Endothelial cell of umbilical vein (primary cell): ENCODE measurements around the gene STK10. TPM values are rescaled to one million over a fixed set of nuclear protein-coding genes. Genes with fewer than 3 reads are reported as not detected.

Experiments
- BruUV-seq: library from RNA; stranded (reverse); fragments of 400-500 nt; replicated peaks from 2 replicates; lab custom pipeline; 2021; lab: Mats Ljungman, UMichigan
- CTCF ChIA-PET: fragments of 300-600, 350-600 bp; sonication (Branson Sonifier 250); formaldehyde crosslinking; loops from one replicate; lab custom pipeline; 2021; ENCODE audit warnings: antibody characterized with exemption, inconsistent platforms; lab: Charles Lee
- POLR2A ChIA-PET: fragments of 300-600, 350-600 bp; sonication (Branson Sonifier 250); formaldehyde crosslinking; loops from one replicate; lab custom pipeline; 2021; ENCODE audit warnings: antibody characterized with exemption, inconsistent platforms; lab: Charles Lee
- DNase-seq: peaks from one replicate; pipeline ENCODE4 v3.0.0-alpha.2; 2011; ENCODE audit warnings: low read depth, low spot score
- FAIRE-seq: peaks from 2 replicates; lab custom pipeline; 2011; peaks lifted over from hg19 to GRCh38; lab: Jason Lieb, UNC
- H2AFZ ChIP-seq: 2 replicates; pipeline ENCODE4 v1.6.0; 2012; ENCODE audit warnings: low read depth, low read length, control low read depth, inconsistent platforms
- H3K27ac ChIP-seq: 2 replicates; pipeline ENCODE4 v1.5.1; 2011; ENCODE audit warnings: low read depth, mild to moderate bottlenecking, control low read depth, low read length, moderate library complexity; ENCODE audit not compliant: insufficient read depth
- H3K27me3 ChIP-seq, 2 experiments: 2 replicates each; pipeline versions ENCODE4 v1.6.0 to v1.6.1; 2011; ENCODE audit warnings: low read length in 2 of 2, mixed read lengths in 1 of 2; ENCODE audit not compliant: control insufficient read depth in 2 of 2, insufficient read depth in 2 of 2
- H3K36me3 ChIP-seq, 2 experiments: 2 replicates in 1 of 2; 3 replicates in 1 of 2; pipeline ENCODE4 v1.5.1; 2011; ENCODE audit warnings: low read length in 2 of 2, mild to moderate bottlenecking in 1 of 2, moderate library complexity in 1 of 2; ENCODE audit not compliant: control insufficient read depth in 2 of 2, insufficient read depth in 2 of 2; ENCODE audit errors: extremely low read depth in 1 of 2
- H3K4me1 ChIP-seq: 3 replicates; pipeline ENCODE4 v1.5.1; 2011; ENCODE audit warnings: mild to moderate bottlenecking, low read length; ENCODE audit not compliant: control insufficient read depth, insufficient read depth; ENCODE audit errors: extremely low read depth
- H3K4me2 ChIP-seq: 2 replicates; pipeline ENCODE4 v1.6.1; 2011; ENCODE audit warnings: low read length, control low read depth, mixed read lengths; ENCODE audit not compliant: insufficient read depth
- H3K4me3 ChIP-seq, 3 experiments: fragments of 200-600 bp in 1 of 3; sonication (generic), shearing (Covaris generic) in 1 of 3; replicated peaks in 1 of 3; 2 replicates each; pipeline ENCODE4 v1.5.1; 2011 to 2016; ENCODE audit warnings: control low read depth in 3 of 3, low read length in 3 of 3, mild to moderate bottlenecking in 2 of 3, inconsistent platforms in 1 of 3, low read depth in 1 of 3, moderate library complexity in 1 of 3; ENCODE audit not compliant: insufficient read depth in 1 of 3
- H3K79me2 ChIP-seq: 2 replicates; pipeline ENCODE4 v1.6.0; 2012; ENCODE audit warnings: low read length, inconsistent platforms; ENCODE audit not compliant: control insufficient read depth, insufficient read depth
- H3K9ac ChIP-seq: replicated peaks from 2 replicates; pipeline ENCODE3; 2011; ENCODE audit warnings: low read length, control low read depth; ENCODE audit not compliant: insufficient read depth; ENCODE audit errors: extremely low read depth
- H3K9me1 ChIP-seq: replicated peaks from 3 replicates; pipeline ENCODE4 v1.6.0; 2011; ENCODE audit warnings: mild to moderate bottlenecking, low read length; ENCODE audit not compliant: control insufficient read depth, insufficient read depth; ENCODE audit errors: extremely low read depth
- H3K9me3 ChIP-seq: replicated peaks from 2 replicates; pipeline ENCODE4 v1.5.1; 2012; ENCODE audit warnings: low read length, inconsistent platforms; ENCODE audit not compliant: control insufficient read depth, insufficient read depth
- H4K20me1 ChIP-seq: replicated peaks from 2 replicates; pipeline ENCODE3; 2011; ENCODE audit warnings: mild to moderate bottlenecking, low read length; ENCODE audit not compliant: control insufficient read depth, insufficient read depth; ENCODE audit errors: extremely low read depth
- EZH2 ChIP-seq: IDR thresholded peaks from 2 replicates; pipeline ENCODE4 v1.6.1; 2012; ENCODE audit warnings: borderline replicate concordance, low read depth, mild to moderate bottlenecking, moderate library complexity, low read length, inconsistent platforms; ENCODE audit not compliant: severe bottlenecking
- FOS ChIP-seq: IDR thresholded peaks from 2 replicates; pipeline ENCODE4 v1.6.1; 2011; ENCODE audit warnings: mild to moderate bottlenecking, low read length, moderate library complexity, borderline replicate concordance; ENCODE audit not compliant: insufficient read depth
- GATA2 ChIP-seq: IDR thresholded peaks from 2 replicates; pipeline ENCODE4 v1.7.0; 2011; ENCODE audit warnings: low read depth, mild to moderate bottlenecking, moderate library complexity, mixed read lengths, low read length; ENCODE audit not compliant: insufficient read length, insufficient read depth
- JUN ChIP-seq: IDR thresholded peaks from 2 replicates; pipeline ENCODE4 v1.6.1; 2011; ENCODE audit warnings: borderline replicate concordance, low read depth; ENCODE audit not compliant: insufficient read length, insufficient read depth
- MAX ChIP-seq: IDR thresholded peaks from 2 replicates; pipeline ENCODE4 v1.6.1; 2011; ENCODE audit not compliant: insufficient read depth, insufficient read length
- MYC ChIP-seq: IDR thresholded peaks from one replicate; pipeline ENCODE4 v1.6.1; 2011; ENCODE audit warnings: mild to moderate bottlenecking, low read depth, low read length
- POLR2A ChIP-seq: IDR thresholded peaks from 2 replicates; pipeline ENCODE4 v1.6.1; 2012; ENCODE audit warnings: low read depth, mild to moderate bottlenecking, control low read depth, low read length
- POLR2AphosphoS5 ChIP-seq: IDR thresholded peaks from 2 replicates; pipeline ENCODE4 v1.6.1; 2012; ENCODE audit warnings: low read depth, mild to moderate bottlenecking, control low read depth, low read length, moderate library complexity; ENCODE audit not compliant: insufficient read depth
- dilution Hi-C: fragments of 300-500 bp; cut with MboI; formaldehyde crosslinking; loops from one replicate; pipeline ENCODE4 v1.15.0; 2019; ENCODE audit warnings: low sequenced_read_pairs; ENCODE audit not compliant: extremely low pct_ligation_motif_present
- intact Hi-C: fragments of 100-400 bp; cut with micrococcal nuclease; formaldehyde crosslinking; loops from one replicate; pipeline ENCODE4 v1.10.0; 2022
- polyA plus RNA-seq, 4 experiments: library from polyadenylated mRNA; depleted of rRNA in 3 of 4; stranded (reverse) in 3 of 4; unstranded in 1 of 4; fragments of >200 nt; gene quantifications; 2 replicates each; pipeline versions ENCODE4 v1.2.1 to v1.2.3, GENCODE V29; 2011 to 2012; ENCODE audit warnings: missing spikeins in 1 of 4
- total RNA-seq: library from RNA; stranded (reverse); gene quantifications from 2 replicates; pipeline ENCODE4 v1.2.3, GENCODE V29; 2021
- TF ChIP-seq, protein P1 (sequence below), 2 donors: IDR thresholded peaks; 1 replicate in 1 of 2; 2 replicates in 1 of 2; pipeline ENCODE4 v1.5.1; 2011; ENCODE audit warnings: low read length in 2 of 2, mild to moderate bottlenecking in 2 of 2, moderate library complexity in 2 of 2, control low read depth in 1 of 2, inconsistent platforms in 1 of 2, low read depth in 1 of 2; ENCODE audit not compliant: insufficient read depth in 1 of 2; ENCODE audit errors: extremely low read depth in 1 of 2

The STK10 gene
- total and polyA plus RNA-seq, 2 donors (not counting 3 experiments of a cell fraction or from before 2014, with no cell fraction given) = 16.9 to 47.2 TPM

GRCh38 chr5:172213126-172213525 is 25.1 kb upstream of the STK10 start:
- Histone ChIP-seq H3K9me1 (no peaks in the 10 kb centered on the region), H4K20me1 (no peaks in the 10 kb centered on the region), H3K4me2 (no peak overlapping the region), H3K4me3 (no peak overlapping the region), H3K79me2 (peaks cover 10% of the 10 kb centered on the region), H3K27me3 (no peaks in the 10 kb centered on the region), H3K9ac (no peak overlapping the region), H2AFZ (no peak overlapping the region), H3K9me3 (no peaks in the 10 kb centered on the region), H3K36me3 (peaks cover 0 to 2% of the 10 kb centered on the region in 2 experiments), H3K4me1 (no peaks in the 10 kb centered on the region), H3K27ac (no peak overlapping the region)
- BruUV-seq = no TSS peak
- dilution Hi-C loops = no loop called here
- intact Hi-C loops = no loop called here
- FAIRE-seq (no peak), DNase-seq (no peak)
- ChIA-PET POLR2A (no interaction called here), CTCF (no interaction called here)
- no peak for TF ChIP-seq POLR2A
- no peak for TF ChIP-seq MYC
- TF ChIP-seq, protein P1, sequence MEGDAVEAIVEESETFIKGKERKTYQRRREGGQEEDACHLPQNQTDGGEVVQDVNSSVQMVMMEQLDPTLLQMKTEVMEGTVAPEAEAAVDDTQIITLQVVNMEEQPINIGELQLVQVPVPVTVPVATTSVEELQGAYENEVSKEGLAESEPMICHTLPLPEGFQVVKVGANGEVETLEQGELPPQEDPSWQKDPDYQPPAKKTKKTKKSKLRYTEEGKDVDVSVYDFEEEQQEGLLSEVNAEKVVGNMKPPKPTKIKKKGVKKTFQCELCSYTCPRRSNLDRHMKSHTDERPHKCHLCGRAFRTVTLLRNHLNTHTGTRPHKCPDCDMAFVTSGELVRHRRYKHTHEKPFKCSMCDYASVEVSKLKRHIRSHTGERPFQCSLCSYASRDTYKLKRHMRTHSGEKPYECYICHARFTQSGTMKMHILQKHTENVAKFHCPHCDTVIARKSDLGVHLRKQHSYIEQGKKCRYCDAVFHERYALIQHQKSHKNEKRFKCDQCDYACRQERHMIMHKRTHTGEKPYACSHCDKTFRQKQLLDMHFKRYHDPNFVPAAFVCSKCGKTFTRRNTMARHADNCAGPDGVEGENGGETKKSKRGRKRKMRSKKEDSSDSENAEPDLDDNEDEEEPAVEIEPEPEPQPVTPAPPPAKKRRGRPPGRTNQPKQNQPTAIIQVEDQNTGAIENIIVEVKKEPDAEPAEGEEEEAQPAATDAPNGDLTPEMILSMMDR (IDR thresholded peaks at IDR 0.05; ENCODE audit: extremely low read depth in 1 of 2, insufficient read depth in 1 of 2, low read depth in 1 of 2, low read length in 2 of 2) = no peak

- dilution Hi-C loops (no loop called here), intact Hi-C loops (no loop called here)
- Histone ChIP-seq H3K9me1 (no peaks in the 10 kb centered on the region), H4K20me1 (peaks cover 3% of the 10 kb centered on the region), H3K79me2 (peaks cover 6% of the 10 kb centered on the region), H3K27me3 (no peaks in the 10 kb centered on the region), H3K4me1 (no peaks in the 10 kb centered on the region), H3K36me3 (peaks cover 0 to 2% of the 10 kb centered on the region in 2 experiments), H3K4me3 (no peak overlapping the region), H2AFZ (no peak overlapping the region), H3K27ac (no peak overlapping the region), H3K4me2 (no peak overlapping the region), H3K9me3 (no peaks in the 10 kb centered on the region), H3K9ac (no peak overlapping the region)
- FAIRE-seq (no peak), DNase-seq (no peak)
- ChIA-PET CTCF (no interaction called here), POLR2A (no interaction called here)
- no peak for TF ChIP-seq POLR2A
- no peak for TF ChIP-seq FOS
- TF ChIP-seq EZH2 = no peak
- TF ChIP-seq MAX = no peak
- TF ChIP-seq POLR2AphosphoS5 = no peak
- TF ChIP-seq, protein P1 (IDR thresholded peaks at IDR 0.05; ENCODE audit: extremely low read depth in 1 of 2, insufficient read depth in 1 of 2, low read depth in 1 of 2, low read length in 2 of 2) = no peak
- no peak for TF ChIP-seq JUN
- no peak for TF ChIP-seq GATA2
- TF ChIP-seq MYC = no peak
- TSS peak; percentile 36 for BruUV-seq
These were observed 23.7 kb upstream of the STK10 start for GRCh38 chr5:172211676-172212075.
